HG03571 (cell line): ENCODE measurements around the gene CDK19.
"Not testable (repeated sequence)": the region's sequence is repeated elsewhere in the genome, so short reads cannot be mapped to it uniquely, and the experiment has no call there.

ENCODE experiments used
- ATAC-seq: cut with Tn5 transposase; IDR thresholded peaks from one replicate; pipeline ENCODE4 v1.9.1; 2021; ENCODE audit not compliant: unreplicated experiment

Gene CDK19

DNA sequence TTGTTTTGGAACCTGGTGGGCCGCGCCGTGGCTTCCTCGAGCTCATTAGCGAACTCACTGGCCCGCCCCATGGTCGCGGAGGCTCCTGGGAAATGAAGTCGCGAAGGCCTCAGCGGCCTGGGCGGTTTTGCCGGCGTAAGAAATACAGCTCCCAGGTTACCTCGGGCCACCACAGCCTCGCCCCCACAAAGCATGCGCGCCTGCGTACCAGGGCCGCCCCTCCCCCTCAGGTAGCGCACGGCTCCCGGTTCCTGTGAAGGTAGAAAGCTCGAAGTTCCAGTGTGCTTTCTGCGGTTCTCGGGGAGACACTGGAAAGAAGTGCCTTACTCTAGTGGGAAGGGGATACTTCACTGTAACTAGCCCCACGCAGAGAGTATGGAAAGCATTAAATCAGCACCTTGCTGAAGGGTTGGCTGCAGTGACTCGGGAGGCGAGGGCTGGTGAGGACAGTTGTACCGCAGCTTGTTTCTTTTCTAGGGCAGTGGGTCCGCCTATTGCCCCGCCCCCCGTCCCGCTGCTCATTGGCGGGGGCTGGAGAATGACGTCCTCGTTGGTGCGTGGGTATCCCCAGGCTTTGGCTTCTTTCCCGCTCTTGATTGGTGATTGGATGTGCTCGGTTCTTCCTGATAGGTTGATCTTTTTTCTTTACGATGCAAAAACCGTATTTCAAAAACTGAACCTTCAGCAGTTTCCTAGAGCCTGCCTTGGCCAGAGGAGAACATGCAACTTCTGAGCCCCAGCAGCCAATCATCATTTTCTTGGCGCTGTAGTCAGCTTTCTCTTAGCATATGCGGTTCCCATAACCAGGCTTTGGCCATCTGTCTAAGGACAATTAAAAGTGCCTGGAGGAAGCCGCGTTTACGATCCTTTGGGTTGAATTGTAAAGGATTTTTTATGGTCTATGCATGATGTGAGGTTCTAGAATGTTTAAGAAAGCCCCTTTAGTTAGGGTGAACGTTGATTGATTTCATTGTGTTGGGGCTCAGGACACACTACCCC, at the start of gene CDK19:
TSS of gene CDK19 (minus strand) at position 59 of the 999 bp plus-strand sequence. CDS start 333 bp downstream, outside the sequence.
- peak; percentile 73 for ATAC-seq

- ATAC-seq: no peak
Observed at GRCh38 chr6:110864824-110865223, 49.6 kb upstream of the CDK19 start.

DNA sequence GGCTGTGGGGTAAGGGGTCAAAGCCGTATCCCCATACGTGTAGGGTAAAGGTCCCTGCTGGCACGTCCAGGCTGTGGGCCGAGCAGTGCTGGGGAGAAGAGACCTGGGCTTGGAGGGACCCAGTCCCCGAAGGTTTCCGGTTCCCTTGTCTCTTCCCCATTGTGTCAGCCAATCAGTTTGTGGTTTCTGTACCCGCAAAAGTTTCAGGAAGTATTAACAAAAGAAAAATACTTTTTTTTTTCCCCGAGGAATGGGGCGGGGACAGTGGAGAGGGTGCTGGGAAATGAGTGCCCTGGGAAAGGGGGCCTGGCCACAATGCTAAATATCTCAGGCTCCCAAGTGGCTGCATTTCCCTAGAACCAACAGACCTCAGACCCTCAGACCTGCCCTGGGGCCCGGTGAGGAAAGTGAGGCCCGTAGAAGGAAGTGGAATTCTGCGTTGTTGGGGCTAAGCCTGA, 44.1 kb upstream of the CDK19 start:
- no peak for ATAC-seq

DNA sequence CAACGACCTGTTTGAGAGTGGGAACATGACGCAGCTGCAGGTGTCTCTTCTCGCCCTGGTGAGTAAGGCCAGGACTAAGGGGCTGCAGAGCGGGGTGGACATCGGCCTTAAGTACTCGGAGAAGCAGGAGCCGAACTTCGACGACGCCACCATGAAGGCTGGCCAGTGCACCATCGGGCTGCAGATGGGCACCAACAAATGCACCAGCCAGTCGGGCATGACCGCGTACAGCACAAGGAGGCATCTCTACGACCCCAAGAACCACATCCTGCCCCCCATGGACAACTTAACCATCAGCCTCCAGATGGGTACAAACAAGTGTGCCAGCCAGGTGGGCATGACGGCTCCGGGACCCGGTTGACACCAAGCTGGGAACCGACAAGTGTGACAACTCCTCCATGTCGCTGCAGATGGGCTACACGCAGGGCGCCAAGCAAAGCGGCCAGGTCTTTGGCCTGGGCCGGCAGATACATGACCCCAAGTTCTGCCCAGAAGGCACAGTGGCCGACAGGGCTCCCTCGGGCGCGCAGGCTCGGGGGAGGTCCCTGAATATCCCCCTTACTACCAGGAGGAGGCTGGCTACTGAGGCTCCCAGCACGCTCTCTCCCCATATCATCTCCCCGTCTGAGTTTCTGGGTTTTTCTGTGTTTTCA, 43.4 kb upstream of the CDK19 start:
- ATAC-seq: no peak

DNA sequence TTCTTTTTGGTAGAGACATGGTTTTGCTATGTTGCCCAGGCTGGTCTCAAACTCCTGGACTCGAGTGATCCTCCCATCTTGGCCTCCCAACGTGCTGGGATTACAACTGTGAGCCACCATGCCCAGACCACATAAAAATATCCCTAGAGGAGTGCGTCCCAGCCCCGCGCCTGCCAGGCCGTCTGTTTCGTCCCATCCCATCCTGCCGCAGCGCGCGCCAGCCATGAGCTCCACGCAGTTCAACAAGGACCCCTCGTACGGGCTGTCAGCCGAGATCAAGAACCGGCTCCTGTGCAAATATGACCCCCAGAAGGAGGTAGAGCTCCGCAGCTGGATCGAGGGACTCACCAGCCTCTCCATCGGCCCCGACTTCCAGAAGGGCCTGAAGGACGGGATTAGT, 42.7 kb upstream of the CDK19 start:
- ATAC-seq: no peak

DNA sequence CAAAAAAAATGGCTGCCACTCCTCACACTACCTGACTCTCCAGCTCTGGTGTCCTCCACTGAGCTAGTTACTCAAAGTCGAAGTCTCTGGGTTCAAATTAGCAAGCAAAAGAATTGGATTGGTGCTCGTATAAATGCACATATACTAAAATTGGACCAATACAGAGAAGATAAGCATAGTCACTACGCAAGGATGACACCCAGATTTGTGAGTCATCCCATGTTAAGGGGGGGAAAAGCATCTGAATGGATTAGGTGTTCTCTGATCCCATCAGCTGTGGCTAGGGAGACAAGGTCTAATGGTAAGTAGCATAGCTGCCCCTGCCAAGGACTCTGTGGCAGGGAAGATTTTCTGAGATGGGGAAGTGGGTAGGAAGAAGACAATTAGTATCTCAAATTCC, 41.0 kb upstream of the CDK19 start:
- ATAC-seq: no peak

DNA sequence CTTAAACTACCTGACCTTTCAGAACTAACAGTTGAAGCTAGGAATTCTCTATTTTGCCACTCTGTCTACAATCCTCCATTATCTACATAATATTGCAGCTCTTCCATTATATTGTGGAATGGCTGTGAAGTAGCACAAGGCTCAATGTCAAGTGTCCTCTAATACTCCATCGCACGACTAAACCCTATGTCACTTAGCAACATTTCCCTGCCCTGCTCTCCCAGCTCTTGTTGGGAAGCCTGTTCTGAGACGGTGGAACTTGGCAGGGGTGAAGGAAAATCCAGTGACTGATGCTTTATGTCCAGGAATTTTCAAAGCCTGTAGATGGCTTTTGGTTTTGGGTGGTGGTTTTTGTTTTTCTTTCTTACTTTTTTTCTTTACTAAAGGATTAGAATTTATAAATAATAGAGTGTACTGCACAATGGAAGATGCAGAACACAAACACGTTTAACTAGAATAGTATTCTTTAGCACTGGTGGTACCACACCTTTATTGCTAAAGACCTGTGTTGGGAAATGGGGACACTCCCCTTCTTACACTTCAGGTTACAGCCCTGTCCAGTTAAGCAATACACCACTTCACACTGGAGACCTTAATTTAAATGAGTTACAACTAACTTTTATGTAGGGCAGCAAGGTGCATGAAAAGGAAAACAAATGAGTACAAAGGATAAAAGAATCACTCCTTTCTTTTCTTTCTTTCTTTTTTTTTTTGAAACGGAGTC, 38.6 kb upstream of the CDK19 start:
- no peak for ATAC-seq

DNA sequence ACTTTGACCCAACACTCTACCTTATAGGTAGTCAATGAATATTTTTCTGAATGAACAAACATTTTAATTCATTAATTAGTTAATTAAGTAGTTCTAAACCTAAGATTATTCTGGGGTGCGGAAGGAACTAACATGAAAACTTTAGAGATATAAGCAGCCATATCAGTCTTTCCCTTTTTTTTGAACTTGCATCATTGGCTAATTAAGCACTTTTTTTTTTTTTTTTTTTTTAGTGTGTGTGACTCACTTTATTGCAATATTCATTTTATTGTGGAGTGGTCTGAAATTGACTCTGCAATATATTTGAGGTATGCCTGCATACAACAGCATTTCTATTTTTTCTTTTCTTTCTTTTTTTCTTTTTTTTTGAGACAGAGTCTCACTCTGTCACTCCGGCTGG, 37.5 kb upstream of the CDK19 start:
- no peak for ATAC-seq

DNA sequence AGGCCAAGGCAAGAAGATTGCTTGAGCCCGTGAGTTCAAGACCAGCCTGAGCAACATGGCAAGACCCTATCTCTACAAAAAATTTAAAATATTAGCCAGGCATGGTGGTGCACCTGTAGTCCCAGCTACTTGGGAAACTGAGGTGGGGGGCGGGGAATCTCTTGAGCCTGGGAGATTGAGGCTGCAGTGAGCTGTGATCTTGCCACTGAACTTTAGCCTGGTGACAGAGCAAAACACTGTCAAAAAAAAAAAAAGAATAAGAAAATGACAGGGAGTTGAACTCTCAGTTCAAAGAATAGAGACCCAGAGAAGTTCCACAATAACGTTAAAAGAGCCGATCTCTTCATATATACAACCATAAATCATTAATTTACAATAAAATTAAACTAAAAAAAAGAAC, 34.5 kb upstream of the CDK19 start:
- no peak for ATAC-seq

- no peak for ATAC-seq
Observed at GRCh38 chr6:110841266-110841665, 26.0 kb upstream of the CDK19 start.

DNA sequence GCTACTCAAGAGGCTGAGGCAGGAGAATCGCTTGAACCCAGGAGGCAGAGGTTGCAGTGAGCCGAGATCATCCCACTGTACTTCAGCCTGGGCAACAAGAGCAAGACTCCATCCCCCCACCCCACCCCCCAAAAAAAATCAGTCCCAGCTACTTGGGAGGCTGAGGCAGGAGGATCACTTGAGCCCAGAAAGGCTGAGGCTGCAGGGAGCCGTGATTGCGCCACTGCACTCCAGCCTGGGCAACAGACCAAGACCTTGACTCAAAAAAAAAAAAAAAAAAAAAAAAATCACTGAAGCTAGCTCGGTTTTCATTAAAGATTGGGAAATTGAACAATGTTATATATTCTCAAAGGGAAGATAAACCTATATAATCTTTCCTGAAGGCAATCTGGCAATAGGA, 20.5 kb upstream of the CDK19 start:
- ATAC-seq: not testable (repeated sequence)

DNA sequence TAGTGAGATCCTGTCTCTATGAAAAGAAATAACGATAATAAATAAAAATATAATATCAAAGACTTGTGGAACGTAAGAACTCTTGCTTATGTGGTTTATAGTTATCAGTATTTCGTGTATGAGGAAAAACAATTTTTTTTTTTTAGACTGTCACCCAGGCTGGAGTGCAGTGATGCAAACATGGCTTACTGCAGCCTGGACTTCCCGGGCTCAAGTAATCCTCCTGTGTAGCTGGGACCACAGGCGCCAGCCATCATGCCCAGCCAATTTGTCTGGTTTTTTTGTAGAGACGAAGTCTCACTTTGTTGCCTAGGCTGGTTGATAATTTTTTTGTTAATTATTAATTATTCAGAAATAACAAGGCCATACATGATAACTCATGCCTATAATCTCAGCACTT, 18.6 kb upstream of the CDK19 start:
- no peak for ATAC-seq

DNA sequence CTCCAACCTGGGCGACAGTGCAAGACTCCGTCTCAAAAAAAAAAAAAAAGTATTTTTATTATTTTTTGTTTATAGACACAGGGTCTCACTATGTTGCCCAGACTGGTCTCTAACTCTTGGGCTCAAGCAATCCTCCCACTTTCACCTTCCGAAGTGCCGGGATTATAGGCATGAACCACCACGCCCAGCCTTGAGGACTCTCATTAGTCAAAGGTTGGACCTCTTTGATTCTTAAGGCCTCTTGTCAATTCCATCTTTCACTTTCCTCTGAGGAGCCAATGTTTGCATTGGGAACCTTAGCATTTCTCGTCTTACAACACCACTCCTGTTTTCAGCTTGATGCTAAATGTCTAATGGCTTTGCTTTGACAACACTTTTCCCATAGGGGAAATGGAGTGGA, 16.1 kb upstream of the CDK19 start:
- ATAC-seq: no peak

DNA sequence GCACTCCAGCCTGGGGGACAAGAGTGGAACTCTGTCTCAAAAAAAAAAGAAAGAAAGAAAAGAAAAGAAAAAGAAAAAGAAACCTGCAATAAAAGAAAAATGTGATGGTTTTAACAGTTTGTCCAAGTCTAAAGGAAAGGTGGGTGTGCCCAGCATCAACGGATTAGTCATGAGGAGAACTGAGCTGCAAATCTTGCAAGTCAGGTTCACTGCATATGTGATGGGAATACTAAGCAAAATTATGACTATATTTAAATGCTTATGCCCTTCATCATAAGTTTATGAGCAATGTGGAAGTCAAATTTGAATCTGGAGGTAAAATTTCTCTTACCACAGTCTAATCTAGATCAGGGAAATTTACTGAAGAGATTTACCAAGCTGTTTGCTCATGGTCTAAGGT, 13.1 kb upstream of the CDK19 start:
- no peak for ATAC-seq

GRCh38 chr6:110826236-110827129, 11.2 kb upstream of the CDK19 start:
- ATAC-seq: no peak

DNA sequence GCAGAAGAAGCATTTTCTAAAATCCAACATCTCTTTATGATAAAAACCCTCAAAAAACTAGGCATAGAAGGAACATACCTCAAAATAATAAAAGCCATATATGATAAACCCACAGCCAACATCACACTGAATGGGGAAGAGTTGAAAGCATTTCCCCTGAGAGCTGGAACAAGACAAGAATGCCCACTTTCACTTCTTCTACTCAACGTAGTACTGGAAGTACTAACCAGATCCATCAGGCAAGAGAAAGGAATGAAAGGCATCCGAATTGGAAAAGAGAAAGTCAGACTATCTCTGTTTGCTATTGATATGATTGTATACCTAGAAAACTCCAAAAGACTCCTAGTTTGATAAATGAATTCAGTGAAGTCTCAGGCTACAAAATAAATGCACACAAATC, 7.9 kb upstream of the CDK19 start:
- ATAC-seq: no peak

DNA sequence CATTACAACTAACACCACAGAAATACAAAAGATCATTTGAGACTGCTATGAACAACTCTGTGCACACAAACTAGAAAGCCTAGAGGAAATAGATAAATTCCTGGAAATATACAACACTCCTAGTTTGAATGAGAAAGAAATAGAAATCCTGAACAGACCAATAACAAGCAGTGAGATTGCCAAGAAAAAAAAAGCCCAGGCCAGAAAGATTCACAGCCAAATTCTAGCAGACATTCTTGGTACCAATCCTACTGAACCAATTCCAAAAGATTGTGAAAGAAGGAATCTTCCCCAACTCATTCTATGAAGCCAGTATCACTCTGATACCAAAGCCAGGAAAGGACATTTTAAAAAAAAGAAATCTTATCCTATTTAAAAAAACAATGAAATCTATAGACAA, 7.0 kb upstream of the CDK19 start:
- no peak for ATAC-seq

GRCh38 chr6:110816677-110817076, 1.4 kb upstream of the CDK19 start:
- no peak for ATAC-seq

- ATAC-seq: no peak
Observed at GRCh38 chr6:110815015-110815410, 256 bp downstream of the CDK19 start.
